HG03175 (cell line): ENCODE data around the gene HSD17B7.
"Not testable (repeated sequence)": the region's sequence is repeated elsewhere in the genome, so short reads cannot be mapped to it uniquely, and the experiment has no call there.

Experiments used
- ATAC-seq: cut with Tn5 transposase; IDR thresholded peaks from one replicate; pipeline ENCODE4 v1.9.1; 2021; ENCODE audit warnings: mild to moderate bottlenecking, moderate library complexity; ENCODE audit not compliant: unreplicated experiment

Gene HSD17B7, protein sequence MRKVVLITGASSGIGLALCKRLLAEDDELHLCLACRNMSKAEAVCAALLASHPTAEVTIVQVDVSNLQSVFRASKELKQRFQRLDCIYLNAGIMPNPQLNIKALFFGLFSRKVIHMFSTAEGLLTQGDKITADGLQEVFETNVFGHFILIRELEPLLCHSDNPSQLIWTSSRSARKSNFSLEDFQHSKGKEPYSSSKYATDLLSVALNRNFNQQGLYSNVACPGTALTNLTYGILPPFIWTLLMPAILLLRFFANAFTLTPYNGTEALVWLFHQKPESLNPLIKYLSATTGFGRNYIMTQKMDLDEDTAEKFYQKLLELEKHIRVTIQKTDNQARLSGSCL

DNA sequence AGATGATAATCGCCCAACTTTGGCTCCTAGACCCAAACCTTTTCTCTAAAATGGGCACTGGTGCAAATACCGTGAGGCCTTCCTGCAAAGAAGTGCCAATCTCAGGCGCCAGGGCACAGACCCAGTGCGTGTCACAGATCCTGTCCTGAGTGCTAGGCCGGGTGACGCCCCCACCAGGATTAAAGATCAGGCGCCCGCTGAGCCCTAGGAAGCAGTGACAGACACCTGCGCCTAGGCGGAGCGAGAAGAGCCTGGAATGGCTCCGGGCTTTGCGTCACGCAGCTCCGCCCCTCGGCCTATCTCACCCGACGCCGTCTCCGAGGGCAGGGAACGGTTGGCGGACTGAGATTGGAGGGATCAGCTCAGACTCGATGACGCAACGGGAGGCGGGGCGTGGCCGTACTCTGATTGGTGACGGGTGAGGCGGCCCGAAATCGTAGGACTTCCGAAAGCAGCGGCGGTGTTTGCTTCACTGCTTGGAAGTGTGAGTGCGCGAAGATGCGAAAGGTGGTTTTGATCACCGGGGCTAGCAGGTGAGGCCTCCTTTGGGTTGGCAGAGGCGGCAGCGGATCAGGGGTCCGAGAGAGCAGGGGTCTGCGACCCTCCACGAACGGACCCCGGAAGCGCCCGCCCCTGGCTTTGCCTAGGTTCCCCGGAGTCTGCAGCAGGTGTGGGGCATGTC is at the start of gene HSD17B7:
Gene HSD17B7, plus strand, starts transcription at position 400 of the 682 bp plus-strand sequence. Its CDS starts 99 bp downstream, at position 499.
- peak; percentile 99 for ATAC-seq

DNA sequence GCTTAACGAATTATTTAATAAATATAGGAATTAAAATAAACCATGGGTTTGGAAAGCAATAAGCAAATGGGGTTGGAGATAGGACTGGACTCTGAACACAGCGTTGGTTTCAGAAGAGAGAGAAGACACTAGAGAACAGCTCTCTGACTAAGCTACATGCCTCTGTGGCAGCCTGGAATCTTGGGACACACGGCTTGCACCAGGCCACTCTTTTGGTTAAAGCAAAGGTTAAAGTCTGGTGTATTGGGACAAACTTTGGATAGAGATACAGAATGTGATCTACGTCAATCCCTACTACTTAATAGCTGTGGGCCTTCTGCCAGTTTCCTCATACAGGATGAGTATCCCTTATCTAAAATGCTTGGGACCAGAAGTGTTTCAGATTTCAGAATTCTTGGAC is 49.7 kb upstream of the HSD17B7 start:
- ATAC-seq: no peak

DNA sequence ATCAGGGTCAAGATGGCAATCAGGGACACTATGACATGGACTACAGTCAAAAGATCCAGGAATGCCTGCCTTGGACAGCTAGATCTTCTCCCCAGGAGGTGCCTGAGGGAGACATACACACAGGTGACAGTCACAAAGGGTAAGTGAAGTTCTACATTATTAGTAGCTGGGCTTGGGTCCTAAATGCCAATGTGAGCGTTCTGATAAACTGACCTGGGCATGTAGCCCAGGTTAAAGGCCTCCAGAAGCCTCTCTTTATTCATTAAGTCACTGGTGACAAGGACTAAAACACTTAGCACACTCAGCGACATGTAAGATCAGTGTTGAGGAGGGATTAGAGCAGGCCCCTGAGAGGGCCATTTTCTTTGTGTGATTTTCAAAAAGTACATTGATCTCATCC is 48.9 kb upstream of the HSD17B7 start:
- ATAC-seq: no peak

DNA sequence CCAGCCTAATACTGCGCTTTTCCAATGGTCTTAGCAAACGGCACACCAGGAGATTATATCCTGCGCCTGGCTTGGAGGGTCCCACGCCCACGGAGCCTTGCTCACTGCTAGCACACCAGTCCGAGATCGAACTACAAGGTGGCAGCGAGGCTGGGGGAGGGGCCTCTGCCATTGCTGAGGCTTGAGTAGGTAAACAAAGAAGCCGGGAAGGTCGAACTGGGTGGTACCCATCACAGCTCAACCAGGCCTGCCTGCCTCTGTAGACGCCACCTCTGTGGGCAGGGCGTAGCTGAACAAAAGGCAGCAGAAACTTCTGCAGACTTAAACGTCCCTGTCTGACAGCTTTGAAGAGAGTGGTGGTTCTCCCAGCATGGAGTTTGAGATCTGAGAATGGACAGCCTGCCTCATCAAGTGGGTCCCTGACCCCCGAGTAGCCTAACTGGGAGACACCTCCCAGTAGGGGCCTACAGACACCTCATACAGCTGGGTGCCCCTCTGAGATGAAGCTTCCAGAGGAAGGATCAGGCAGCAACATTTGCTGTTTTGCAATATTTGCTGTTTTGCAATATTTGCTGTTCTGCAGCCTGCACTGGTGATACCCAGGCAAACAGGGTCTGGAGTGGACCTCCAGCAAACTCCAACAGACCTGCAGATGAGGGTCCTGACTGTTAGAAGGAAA is 44.1 kb upstream of the HSD17B7 start:
- ATAC-seq: not testable (repeated sequence)

DNA sequence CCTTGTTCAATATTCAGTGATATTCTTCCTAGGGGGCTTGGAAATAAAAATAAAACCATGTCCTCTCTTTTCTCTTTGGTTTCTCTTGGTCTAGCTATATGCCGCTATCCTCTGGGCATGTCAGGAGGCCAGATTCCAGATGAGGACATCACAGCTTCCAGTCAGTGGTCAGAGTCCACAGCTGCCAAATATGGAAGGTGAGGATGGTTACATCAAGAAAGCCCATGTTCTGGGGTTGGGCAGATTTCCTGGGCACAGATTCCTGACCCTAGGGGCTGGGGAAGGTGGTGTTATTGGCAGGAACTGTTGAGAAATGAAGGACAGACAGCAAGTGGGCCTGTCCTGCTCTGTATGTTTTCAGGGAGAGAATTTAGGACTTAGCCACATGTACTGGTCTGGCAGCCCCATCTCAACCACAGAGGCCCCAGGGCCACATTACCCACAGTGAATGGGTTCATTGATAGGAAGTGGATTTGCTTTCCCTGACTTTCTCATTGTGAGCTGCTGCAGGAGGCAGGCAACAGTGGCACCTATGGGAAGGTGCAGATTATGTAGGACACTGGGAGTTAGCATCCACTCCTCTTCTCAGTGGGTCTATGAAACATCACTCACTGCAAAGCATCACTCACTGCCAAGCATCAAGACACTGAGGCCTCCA is 37.4 kb upstream of the HSD17B7 start:
- no peak for ATAC-seq

DNA sequence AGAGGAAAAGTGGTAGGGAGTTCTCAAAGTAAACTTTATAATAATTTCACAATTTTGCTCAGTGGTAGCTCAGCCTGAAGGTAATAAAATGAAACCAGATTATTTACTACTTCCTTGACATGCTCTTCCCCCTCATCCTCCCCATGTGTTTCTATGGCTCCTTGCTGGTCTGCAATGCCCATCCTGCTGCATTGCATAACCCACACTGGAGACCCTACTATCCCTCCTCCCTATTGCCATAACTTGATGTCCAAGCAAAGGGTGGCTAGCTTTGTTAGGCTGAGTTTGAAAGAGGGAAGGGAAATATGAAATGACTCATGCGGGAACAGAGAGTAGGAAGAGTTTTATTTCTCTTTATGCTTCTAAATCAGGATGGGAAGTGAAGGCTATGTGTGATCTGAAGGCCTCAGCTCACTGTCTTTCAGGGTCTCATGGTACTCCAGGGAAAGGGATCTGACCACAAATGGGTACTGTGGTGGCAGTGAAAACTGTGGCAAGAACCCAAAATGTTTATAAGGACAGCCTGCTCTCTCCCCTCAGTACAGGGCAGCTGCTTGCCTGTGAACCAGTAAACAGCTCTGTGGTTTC is 36.4 kb upstream of the HSD17B7 start:
- ATAC-seq: no peak

DNA sequence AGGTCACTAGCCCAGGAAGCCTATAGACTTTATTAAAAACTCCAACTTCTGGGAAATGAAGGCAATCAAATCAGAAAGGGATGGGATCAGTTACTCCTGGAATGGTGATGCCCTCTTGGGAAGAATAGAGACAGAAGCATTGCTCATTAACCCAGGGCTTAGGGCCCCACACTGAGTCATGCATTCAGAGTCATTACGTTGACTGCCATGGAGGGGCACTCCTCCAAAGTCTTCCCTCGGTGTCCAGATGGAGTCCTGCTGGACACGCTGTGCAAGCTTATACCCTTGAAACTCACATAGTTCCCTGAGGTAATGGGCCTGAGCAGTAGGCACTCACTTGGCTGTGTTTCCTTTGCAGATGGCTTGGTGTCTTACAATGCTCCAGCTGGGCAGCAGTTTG is 35.2 kb upstream of the HSD17B7 start:
- ATAC-seq: no peak

DNA sequence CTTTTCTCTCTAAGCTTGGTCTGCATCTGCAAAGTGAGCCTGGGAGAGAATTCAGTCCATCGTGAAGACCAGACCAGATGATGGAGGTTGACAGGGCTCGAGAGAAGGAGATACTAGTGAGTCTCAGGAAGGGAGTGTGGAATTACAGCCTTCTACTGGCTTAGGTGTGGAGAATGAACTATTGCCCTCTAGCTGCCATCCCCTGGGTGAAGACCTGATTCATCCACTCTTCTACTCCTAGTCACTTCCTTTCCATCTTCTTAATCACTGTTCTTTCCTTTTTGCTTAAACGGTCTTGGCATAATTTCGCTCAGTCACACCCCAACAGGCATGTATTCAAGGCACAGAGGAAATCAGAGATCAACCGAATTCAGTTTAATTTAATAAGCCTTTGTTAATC is 34.0 kb upstream of the HSD17B7 start:
- ATAC-seq: no peak

DNA sequence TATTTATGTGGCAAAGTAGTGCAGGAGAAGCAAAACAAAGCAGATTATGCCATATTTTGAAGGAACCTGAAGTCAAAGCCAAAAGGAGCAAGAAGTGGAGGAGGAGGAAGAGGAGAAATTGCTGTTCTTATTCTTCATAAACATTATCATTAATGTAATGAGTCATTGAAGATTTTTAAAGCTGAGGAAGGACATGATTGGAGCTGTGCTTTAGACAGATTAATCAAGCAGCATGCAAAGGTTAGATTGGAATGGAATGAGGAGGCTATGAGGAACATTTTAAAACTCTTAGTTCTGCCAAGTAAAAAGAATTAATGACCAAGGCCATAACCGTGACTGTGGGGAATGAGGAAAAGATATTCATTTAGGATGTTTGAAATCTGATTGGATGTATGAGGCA is 33.0 kb upstream of the HSD17B7 start:
- ATAC-seq: no peak

DNA sequence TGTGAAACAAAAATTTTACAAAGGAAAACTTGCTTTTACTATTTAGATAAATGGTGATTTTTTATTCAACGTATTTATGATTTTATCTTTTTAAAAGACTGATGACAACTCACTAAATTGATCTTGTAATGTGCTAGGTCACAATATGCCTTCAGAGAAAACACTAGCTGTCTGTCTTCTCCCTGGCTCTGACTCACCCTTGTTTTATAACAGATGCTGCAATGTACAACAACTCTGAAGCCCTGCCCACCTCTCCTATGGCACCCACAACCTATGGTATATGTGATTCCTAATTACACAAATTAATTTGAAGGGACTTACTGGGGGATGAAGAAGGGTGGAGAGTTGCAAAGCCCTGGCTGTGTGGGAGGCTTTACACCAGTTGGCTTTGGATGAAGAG is 24.7 kb upstream of the HSD17B7 start:
- no peak for ATAC-seq

DNA sequence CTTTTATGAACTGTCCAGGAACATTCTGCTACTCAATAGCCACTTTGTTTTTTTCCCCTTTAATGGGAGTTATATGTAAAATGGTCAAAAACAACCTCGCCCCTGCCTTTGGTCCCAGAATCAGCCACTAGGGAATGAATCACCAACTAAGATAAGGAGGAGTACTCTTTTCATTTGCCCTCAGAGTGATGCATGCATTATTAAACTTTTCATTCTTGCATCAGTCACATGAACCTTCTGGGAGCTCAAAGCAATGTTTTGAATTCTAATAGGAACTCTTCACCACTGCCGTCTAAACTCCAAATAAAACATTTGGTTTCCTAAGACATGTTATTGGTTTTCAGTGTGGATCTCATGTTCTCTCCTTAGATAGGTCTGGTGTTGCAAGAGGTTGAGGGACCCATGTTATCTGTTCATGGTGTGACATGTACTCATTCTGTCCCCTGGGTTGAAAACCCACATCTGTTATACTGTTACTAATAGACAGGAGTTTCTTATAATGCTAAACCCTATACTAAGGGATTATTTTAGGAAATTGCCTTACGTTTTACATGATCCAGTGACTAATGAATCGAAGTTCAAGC is 17.8 kb upstream of the HSD17B7 start:
- ATAC-seq: no peak

DNA sequence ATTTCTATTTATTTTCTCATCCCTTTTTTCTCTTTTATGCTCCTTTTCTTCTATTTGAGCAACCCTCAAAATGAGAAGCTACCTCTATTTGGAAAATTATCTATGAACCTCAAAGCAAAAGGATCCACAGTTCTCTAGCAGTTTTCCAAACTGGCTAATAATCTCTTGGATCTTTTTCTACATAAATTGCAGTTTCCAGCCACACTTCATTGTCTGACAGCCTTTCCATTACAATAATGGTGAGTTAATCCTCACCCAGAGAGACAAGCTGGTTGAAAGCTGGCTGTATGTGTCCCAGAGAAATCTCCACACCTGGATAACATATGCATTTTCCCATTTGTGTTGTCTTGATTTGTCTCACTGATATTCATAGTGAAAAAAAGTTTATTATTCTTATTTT is 16.5 kb upstream of the HSD17B7 start:
- no peak for ATAC-seq

DNA sequence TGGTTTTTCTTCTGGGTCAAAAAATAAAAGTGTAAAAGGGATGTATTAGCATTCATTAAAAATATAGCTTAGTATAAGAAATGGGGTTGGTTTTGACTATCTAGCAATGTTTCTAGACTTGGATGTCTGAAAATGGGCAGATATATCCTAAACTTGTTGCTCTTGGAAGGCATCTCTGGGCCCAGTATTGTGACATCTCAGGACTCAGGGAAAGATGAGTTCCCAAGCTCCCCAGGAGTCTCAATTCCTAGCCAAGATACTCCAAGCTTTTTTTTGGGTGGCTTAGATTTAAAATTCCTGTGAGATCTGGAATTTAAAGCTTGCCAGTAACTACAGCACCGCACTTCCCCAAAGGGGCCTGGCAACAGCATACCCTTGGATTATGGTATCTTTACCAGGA is 11.5 kb upstream of the HSD17B7 start:
- ATAC-seq: no peak

DNA sequence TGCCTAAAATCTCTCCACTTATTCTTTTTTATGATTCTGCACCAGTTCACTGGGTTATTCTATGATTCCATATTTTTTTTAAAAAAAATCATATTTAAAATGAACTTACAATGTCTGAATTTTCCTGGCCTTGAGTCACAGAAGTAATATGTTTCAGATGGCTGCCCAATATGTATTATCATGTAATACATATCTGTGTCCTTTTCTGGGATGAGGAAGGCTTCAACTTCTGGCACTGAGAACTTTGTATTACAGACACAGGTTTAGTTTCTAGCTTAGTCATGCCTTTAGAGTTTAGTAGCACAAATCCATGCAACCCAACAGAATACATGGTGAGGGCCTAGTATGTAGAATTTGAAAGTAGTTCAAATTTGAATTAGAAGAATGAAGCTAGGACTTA is 7.8 kb upstream of the HSD17B7 start:
- ATAC-seq: no peak

DNA sequence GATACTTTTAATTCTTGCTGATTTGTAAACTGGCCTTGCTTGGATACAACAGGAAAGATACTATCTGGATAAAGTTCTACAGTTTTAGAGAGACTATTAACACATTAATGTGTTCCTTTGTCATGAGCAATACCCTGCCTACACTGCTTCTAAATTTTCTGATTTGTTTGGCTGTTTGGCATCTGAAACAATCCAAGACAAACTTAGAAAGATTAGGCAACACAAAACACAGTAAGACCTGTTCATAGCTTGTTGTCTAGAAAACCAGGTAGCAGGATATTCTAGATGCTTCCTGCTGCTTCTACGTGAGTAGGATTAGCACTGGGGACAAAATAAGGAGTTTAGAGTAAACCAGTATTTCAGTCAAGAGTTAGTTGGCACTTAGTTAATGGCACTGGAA is 5.6 kb upstream of the HSD17B7 start:
- not testable (repeated sequence) for ATAC-seq

DNA sequence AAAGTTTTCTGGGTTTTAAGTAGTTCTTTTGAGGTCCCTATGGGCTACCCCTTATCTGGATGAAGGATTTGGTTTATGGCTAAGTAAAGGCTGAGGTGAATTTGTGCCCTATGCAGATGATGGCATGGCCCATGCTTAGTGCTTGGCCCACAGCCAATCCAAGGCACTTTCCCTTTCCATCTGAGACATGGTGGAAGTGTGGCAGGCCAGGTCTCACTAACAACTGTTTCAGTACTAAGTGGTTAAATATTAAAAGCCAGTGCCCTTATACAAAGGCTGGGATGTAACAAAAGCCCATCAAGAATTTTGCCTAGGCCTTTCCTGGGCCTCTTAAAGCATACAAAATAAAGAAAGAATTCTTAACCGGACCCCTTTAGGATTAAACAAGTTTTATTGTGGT is 1.7 kb upstream of the HSD17B7 start:
- ATAC-seq: not testable (repeated sequence)

DNA sequence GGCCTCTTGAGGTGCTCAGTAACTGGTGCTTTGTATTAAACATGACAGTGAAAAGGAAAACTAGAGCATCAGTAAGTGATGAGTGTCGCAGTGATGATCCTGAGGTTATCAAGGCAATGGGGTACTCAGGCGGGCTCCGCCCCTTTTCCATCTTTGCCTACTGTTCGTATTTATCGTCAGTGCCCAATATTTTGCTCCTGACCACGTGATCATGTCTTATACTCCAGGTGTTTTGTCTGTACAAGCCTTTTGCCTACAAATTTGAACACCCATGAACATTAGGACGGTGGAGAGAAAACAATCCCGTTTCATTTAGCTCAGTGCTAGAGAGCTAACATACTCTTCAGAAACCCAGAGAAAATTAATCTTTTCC is 469 bp downstream of the HSD17B7 start:
- ATAC-seq: not testable (repeated sequence)

DNA sequence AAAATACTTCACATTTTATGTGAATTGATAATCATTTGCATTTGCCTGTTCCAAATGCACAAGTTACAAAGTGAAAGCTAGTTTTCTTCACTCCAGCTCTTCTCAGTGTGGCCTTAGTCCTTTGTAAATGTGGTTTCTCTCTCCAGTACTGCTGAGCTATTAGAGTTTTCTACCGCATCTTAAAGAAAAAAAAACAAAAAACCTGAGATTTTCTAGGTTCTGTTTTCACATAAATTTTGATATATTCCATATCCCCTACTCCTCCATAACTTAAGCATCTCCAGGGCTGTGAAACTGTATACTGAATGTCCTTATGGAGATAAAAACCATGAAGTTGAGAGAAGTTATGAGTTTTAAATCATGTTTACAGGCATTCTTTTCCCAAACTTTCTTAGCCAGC is 3.8 kb downstream of the HSD17B7 start:
- ATAC-seq: not testable (repeated sequence)

DNA sequence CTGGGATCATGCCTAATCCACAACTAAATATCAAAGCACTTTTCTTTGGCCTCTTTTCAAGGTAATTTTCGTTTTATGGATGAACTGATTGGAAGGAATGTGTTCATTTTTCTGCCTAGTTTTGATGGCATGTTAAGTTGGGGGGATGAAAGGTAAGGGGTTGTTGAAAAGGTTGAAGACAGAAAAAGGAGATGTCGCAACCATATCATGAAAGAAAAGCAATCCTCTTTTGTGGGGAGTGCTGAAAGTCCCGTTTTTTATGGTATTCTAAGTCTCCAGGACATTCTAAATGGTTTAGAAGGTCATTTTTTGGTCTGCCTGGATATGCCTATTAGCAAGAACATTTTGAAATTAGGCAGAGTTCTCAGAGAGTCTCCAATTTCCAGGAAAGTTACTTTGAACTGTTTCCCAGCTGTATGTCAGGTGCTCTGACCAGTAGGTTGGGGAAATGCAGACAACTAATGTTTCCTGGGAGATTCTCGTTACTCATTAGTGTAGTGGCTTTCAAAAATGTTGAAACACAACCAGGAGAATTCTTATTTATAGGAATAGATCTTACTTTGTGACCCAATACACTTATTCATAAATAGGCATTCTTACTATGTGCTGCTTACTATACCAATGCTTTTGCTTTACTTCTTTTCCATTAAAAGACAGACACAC is 6.2 kb downstream of the HSD17B7 start:
- not testable (repeated sequence) for ATAC-seq
